ENCODE data around the gene ALDH18A1. TPM values are rescaled to one million over a fixed set of nuclear protein-coding genes. Genes with fewer than 3 reads are reported as not detected.

ALDH18A1 gene
- total and polyA plus RNA-seq, 4 donors, result 10.0 to 35.0 (median 25.2) TPM

DNA sequence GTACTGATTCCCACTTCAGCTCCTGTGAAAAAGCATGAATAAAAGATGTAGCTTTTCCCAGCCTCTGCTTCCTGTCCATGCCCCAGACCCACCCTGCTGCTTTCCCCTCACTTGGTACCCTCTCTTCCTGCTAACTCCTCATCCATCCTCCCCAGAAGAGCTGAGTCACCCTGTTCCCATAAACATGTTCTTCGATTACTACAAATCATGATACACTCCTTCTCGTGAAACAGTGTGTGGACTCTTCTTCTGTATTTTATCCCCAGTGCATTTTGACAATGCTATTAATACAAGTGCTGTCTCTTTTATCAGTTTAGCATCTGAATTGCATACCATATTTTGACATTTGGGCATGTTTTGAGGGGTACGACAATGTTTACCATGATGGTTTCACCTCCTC, 49.6 kb downstream of the ALDH18A1 start:
- H3K4me3 ChIP-seq (ENCODE audit: low read depth in 1 of 3, low read length in 3 of 3), result no peak overlapping the region
- H3K36me3 ChIP-seq (ENCODE audit: control insufficient read depth in 4 of 4, insufficient read depth in 3 of 4, low read depth in 1 of 4, low read length in 3 of 4), result peaks cover 22 to 39% (median 25%) of the 10 kb centered on the region in 4 donors
- no peak overlapping the region for H3K27ac ChIP-seq (ENCODE audit: low read depth in 1 of 2, low read length in 2 of 2)
- no peaks in the 10 kb centered on the region for H3K27me3 ChIP-seq (ENCODE audit: control insufficient read depth in 4 of 4, insufficient read depth in 4 of 4, low read length in 3 of 4)
- no peaks in the 10 kb centered on the region for H3K4me1 ChIP-seq (ENCODE audit: control insufficient read depth in 4 of 4, insufficient read depth in 4 of 4, low read length in 3 of 4)
- DNase-seq (ENCODE audit: low spot score), result no peak
- WGBS, result 87% methylated on average over 3 of the region's 3 CpGs
- H3K9me3 ChIP-seq (ENCODE audit: control insufficient read depth in 4 of 4, low read length in 3 of 4), result no peaks in the 10 kb centered on the region
- no peak overlapping the region for H3K9ac ChIP-seq (ENCODE audit: low read depth in 1 of 2, low read length in 2 of 2)
- TF ChIP-seq GABPA (IDR thresholded peaks at IDR 0.05 in 1 of 2, conservative IDR thresholded peaks at IDR 0.05 in 1 of 2) (no peak), TAF1 (conservative IDR thresholded peaks at IDR 0.05) (no peak), ATF3 (IDR thresholded peaks at IDR 0.05) (no peak), FOXA2 (IDR thresholded peaks at IDR 0.05) (no peak), FOXA1 (IDR thresholded peaks at IDR 0.05) (no peak), HNF4A (conservative IDR thresholded peaks at IDR 0.05) (no peak), JUND (IDR thresholded peaks at IDR 0.05) (no peak), NR2F2 (IDR thresholded peaks at IDR 0.05) (no peak), EGR1 (IDR thresholded peaks at IDR 0.05; ENCODE audit: low read depth in 2 of 2) (no peak), CTCF (IDR thresholded peaks at IDR 0.05; ENCODE audit: low read depth, low read length, missing input control) (no peak), RAD21 (IDR thresholded peaks at IDR 0.05) (no peak), RXRA (IDR thresholded peaks at IDR 0.05) (no peak), HNF4G (IDR thresholded peaks at IDR 0.05) (no peak)
- TF ChIP-seq, protein P1, sequence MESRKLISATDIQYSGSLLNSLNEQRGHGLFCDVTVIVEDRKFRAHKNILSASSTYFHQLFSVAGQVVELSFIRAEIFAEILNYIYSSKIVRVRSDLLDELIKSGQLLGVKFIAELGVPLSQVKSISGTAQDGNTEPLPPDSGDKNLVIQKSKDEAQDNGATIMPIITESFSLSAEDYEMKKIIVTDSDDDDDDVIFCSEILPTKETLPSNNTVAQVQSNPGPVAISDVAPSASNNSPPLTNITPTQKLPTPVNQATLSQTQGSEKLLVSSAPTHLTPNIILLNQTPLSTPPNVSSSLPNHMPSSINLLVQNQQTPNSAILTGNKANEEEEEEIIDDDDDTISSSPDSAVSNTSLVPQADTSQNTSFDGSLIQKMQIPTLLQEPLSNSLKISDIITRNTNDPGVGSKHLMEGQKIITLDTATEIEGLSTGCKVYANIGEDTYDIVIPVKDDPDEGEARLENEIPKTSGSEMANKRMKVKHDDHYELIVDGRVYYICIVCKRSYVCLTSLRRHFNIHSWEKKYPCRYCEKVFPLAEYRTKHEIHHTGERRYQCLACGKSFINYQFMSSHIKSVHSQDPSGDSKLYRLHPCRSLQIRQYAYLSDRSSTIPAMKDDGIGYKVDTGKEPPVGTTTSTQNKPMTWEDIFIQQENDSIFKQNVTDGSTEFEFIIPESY (IDR thresholded peaks at IDR 0.05), result no peak
- TF ChIP-seq, protein P2, sequence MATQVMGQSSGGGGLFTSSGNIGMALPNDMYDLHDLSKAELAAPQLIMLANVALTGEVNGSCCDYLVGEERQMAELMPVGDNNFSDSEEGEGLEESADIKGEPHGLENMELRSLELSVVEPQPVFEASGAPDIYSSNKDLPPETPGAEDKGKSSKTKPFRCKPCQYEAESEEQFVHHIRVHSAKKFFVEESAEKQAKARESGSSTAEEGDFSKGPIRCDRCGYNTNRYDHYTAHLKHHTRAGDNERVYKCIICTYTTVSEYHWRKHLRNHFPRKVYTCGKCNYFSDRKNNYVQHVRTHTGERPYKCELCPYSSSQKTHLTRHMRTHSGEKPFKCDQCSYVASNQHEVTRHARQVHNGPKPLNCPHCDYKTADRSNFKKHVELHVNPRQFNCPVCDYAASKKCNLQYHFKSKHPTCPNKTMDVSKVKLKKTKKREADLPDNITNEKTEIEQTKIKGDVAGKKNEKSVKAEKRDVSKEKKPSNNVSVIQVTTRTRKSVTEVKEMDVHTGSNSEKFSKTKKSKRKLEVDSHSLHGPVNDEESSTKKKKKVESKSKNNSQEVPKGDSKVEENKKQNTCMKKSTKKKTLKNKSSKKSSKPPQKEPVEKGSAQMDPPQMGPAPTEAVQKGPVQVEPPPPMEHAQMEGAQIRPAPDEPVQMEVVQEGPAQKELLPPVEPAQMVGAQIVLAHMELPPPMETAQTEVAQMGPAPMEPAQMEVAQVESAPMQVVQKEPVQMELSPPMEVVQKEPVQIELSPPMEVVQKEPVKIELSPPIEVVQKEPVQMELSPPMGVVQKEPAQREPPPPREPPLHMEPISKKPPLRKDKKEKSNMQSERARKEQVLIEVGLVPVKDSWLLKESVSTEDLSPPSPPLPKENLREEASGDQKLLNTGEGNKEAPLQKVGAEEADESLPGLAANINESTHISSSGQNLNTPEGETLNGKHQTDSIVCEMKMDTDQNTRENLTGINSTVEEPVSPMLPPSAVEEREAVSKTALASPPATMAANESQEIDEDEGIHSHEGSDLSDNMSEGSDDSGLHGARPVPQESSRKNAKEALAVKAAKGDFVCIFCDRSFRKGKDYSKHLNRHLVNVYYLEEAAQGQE (IDR thresholded peaks at IDR 0.05), result no peak

DNA sequence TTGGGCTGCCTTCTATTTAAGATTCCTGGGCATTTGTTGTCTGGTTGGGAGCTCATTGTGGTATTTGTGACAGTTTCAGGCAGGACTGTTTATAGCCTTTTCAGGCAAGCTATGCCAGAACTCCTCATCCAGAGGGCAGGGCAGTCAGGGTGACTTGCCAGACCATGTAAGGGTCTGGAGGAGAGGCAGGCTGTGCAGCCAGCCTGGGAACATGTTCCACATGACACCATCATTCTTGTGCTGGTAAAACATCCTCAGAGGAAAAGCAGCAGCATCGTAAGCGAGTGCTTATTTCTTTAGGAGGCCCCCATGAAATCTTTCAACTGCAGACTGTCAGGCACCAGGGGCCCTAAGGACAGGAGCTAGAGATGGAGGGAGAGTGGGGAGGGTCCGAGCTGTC, 51.3 kb downstream of the ALDH18A1 start:
- H3K4me3 ChIP-seq (ENCODE audit: low read depth in 1 of 3, low read length in 3 of 3), result no peak overlapping the region
- H3K27me3 ChIP-seq (ENCODE audit: control insufficient read depth in 4 of 4, insufficient read depth in 4 of 4, low read length in 3 of 4), result no peaks in the 10 kb centered on the region
- WGBS, result 91% methylated on average over 3 of the region's 3 CpGs
- H3K9me3 ChIP-seq (ENCODE audit: control insufficient read depth in 4 of 4, low read length in 3 of 4), result no peaks in the 10 kb centered on the region
- H3K4me1 ChIP-seq (ENCODE audit: control insufficient read depth in 4 of 4, insufficient read depth in 4 of 4, low read length in 3 of 4), result no peaks in the 10 kb centered on the region
- no peak overlapping the region for H3K9ac ChIP-seq (ENCODE audit: low read depth in 1 of 2, low read length in 2 of 2)
- H3K27ac ChIP-seq (ENCODE audit: low read depth in 1 of 2, low read length in 2 of 2), result no peak overlapping the region
- DNase-seq (ENCODE audit: low spot score), result no peak
- H3K36me3 ChIP-seq (ENCODE audit: control insufficient read depth in 4 of 4, insufficient read depth in 3 of 4, low read depth in 1 of 4, low read length in 3 of 4), result peaks cover 17 to 27% (median 17%) of the 10 kb centered on the region in 4 donors
- TF ChIP-seq HNF4G (IDR thresholded peaks at IDR 0.05) (no peak), JUND (IDR thresholded peaks at IDR 0.05) (no peak), ATF3 (IDR thresholded peaks at IDR 0.05) (no peak), RAD21 (IDR thresholded peaks at IDR 0.05) (no peak), HNF4A (conservative IDR thresholded peaks at IDR 0.05) (no peak), GABPA (IDR thresholded peaks at IDR 0.05 in 1 of 2, conservative IDR thresholded peaks at IDR 0.05 in 1 of 2) (no peak), EGR1 (IDR thresholded peaks at IDR 0.05; ENCODE audit: low read depth in 2 of 2) (no peak), SP1 (IDR thresholded peaks at IDR 0.05) (no peak), RXRA (IDR thresholded peaks at IDR 0.05) (no peak), YY1 (IDR thresholded peaks at IDR 0.05) (no peak), FOXA1 (IDR thresholded peaks at IDR 0.05) (no peak), NR2F2 (IDR thresholded peaks at IDR 0.05) (no peak)
- TF ChIP-seq, protein P2 (IDR thresholded peaks at IDR 0.05), result no peak
- TF ChIP-seq, protein P1 (IDR thresholded peaks at IDR 0.05), result no peak

Measured in liver (tissue), 9 donors.